ENCODE results near the gene CFAP141. TPM values are rescaled to one million over a fixed set of nuclear protein-coding genes. Genes with fewer than 3 reads are reported as not detected.

Gene CFAP141
- total RNA-seq, 2 experiments from 2014 or later, result not detected

- Mint-ChIP-seq H3K27me3 (ENCODE audit: low read depth) (peaks cover under 1% of the 10 kb centered on the region), H3K4me1 (ENCODE audit: low read depth) (peaks cover 51% of the 10 kb centered on the region), H3K9me3 (ENCODE audit: insufficient read depth) (no peaks in the 10 kb centered on the region), H3K4me3 (peak overlapping the region; percentile 99), H3K27ac (peak overlapping the region; percentile 100), H3K36me3 (ENCODE audit: low read depth) (peaks cover 52% of the 10 kb centered on the region)
- POLR2A ChIA-PET, result interaction anchor here (0.6 to 8.1 kb wide), 15 partner anchors 11 to 282 kb away, joined by 3 to 84 read pairs (median 5); partner anchors contain the start of genes RPS27 and UBAP2L
- peak; percentile 72 for ATAC-seq
- peak; percentile 92 for DNase-seq
- CTCF ChIA-PET, result interaction anchor here (1.4 to 3.6 kb wide), 6 partner anchors 17 to 215 kb away, joined by 3 to 23 read pairs (median 10); partner anchors contain the start of genes CREB3L4 and RAB13
Observed at GRCh38 chr1:154182344-154183045, 23.6 kb downstream of the CFAP141 start.

- H3K4me1 Mint-ChIP-seq (ENCODE audit: low read depth), result peaks cover 57% of the 10 kb centered on the region
Observed at GRCh38 chr1:154181944-154182343, 24.2 kb downstream of the CFAP141 start.

DNA sequence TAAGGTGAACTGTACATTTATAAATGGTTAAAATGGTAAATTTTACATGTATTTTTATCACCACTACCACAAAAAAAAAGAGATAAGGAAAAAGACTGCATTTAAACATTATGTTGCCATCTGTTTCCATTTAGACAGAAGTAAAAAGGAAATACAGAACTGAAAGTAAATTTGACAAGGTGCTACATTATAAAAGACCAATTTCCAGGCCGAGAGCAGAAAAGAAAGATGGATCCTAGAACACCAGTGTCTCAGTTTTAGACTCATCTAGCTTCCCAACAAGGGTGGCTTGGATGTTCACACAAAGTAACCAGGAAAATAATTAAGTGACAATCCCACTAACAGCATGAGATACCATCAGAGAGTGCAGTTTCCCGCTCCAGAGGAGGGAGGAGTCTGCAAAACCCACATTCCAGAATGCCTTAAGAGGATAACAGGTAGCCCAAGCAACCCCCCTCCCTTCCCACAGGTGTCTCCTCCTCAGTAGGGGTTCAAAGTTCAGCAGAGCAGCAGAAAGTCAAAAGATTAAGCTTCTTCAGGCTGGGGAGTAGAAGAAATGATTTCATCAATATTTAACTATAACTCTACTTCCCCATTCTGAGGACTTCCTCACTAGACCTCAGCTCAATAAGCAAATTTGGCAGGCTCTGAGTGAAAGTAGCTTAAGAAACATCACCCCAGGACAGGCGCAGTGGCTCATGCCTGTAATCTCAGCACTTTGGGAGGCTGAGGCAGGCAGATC, 26.0 kb downstream of the CFAP141 start:
- ChIA-PET CTCF (interaction anchor here (2.4 to 3.6 kb wide), 3 partner anchors 19 to 155 kb away, joined by 14 to 23 read pairs (median 18); no protein-coding TSS in a partner anchor), POLR2A (interaction anchor here (1.2 to 8.1 kb wide), 6 partner anchors 11 to 213 kb away, joined by 3 to 84 read pairs (median 8); partner anchors contain the start of genes ATP8B2, CREB3L4 and UBAP2L)
- H3K4me3 Mint-ChIP-seq, result peak overlapping the region; percentile 99
- no peaks in the 10 kb centered on the region for H3K27me3 Mint-ChIP-seq (ENCODE audit: low read depth)
- H3K9me3 Mint-ChIP-seq (ENCODE audit: insufficient read depth), result no peaks in the 10 kb centered on the region
- ATAC-seq (no peak), DNase-seq (no peak)
- H3K4me1 Mint-ChIP-seq (ENCODE audit: low read depth), result peaks cover 65% of the 10 kb centered on the region
- H3K36me3 Mint-ChIP-seq (ENCODE audit: low read depth), result peaks cover 71% of the 10 kb centered on the region
- peak overlapping the region; percentile 100 for H3K27ac Mint-ChIP-seq

More at GRCh38 chr1:154181944-154182343, 24.2 kb downstream of the CFAP141 start:
- no peaks in the 10 kb centered on the region for H3K27me3 Mint-ChIP-seq (ENCODE audit: low read depth)
- H3K9me3 Mint-ChIP-seq (ENCODE audit: insufficient read depth), result no peaks in the 10 kb centered on the region
- H3K4me3 Mint-ChIP-seq, result peak overlapping the region; percentile 99
- peak overlapping the region; percentile 100 for H3K27ac Mint-ChIP-seq
- ChIA-PET POLR2A (interaction anchor here (0.9 to 8.1 kb wide), 13 partner anchors 11 to 191 kb away, joined by 3 to 84 read pairs (median 5); partner anchors contain the start of genes RPS27 and UBAP2L), CTCF (interaction anchor here (1.4 to 3.6 kb wide), 6 partner anchors 17 to 214 kb away, joined by 3 to 23 read pairs (median 10); partner anchors contain the start of genes CREB3L4 and RAB13)
- DNase-seq, result no peak
- no peak for ATAC-seq
- H3K36me3 Mint-ChIP-seq (ENCODE audit: low read depth), result peaks cover 58% of the 10 kb centered on the region

GRCh38 chr1:154178911-154179811, 27.0 kb downstream of the CFAP141 start:
- H3K9me3 Mint-ChIP-seq (ENCODE audit: insufficient read depth), result no peaks in the 10 kb centered on the region

DNA sequence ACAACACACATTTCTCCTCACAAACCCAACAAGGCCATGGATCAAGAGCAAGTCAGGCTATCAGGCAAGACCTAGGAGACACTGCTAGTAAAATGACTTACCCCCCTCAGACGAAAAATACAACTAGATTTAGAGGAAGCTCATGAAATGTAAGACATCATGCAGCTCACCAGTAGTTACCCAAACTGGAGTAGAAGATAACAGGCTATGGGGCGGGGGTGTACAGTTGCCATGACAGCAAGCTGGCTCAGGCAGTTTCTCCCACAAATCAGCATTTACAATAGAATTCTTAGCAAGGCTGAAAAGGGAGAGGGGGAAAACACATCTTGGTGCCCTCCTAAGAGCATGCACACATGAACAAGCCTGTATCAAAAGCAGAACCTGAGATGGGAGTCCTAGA, 28.1 kb downstream of the CFAP141 start:
- ChIA-PET CTCF (interaction anchor here (0.6 to 3.4 kb wide), 9 partner anchors 20 to 369 kb away, joined by 3 to 11 read pairs (median 4); no protein-coding TSS in a partner anchor), POLR2A (interaction anchor here (0.9 to 8.1 kb wide), 6 partner anchors 9 to 188 kb away, joined by 3 to 84 read pairs (median 4); no protein-coding TSS in a partner anchor)
- ATAC-seq (no peak), DNase-seq (no peak)
- H3K36me3 Mint-ChIP-seq (ENCODE audit: low read depth), result peaks cover 79% of the 10 kb centered on the region
- peaks cover 61% of the 10 kb centered on the region for H3K4me1 Mint-ChIP-seq (ENCODE audit: low read depth)
- H3K27ac Mint-ChIP-seq, result peak overlapping the region; percentile 100
- H3K4me3 Mint-ChIP-seq, result peak overlapping the region; percentile 99
- no peaks in the 10 kb centered on the region for H3K9me3 Mint-ChIP-seq (ENCODE audit: insufficient read depth)
- no peaks in the 10 kb centered on the region for H3K27me3 Mint-ChIP-seq (ENCODE audit: low read depth)

More at GRCh38 chr1:154178911-154179811, 27.0 kb downstream of the CFAP141 start:
- Mint-ChIP-seq H3K36me3 (ENCODE audit: low read depth) (peaks cover 79% of the 10 kb centered on the region), H3K27ac (peak overlapping the region; percentile 100), H3K27me3 (ENCODE audit: low read depth) (no peaks in the 10 kb centered on the region), H3K4me1 (ENCODE audit: low read depth) (peaks cover 65% of the 10 kb centered on the region), H3K4me3 (peak overlapping the region; percentile 99)
- POLR2A ChIA-PET, result interaction anchor here (0.9 to 8.1 kb wide), 5 partner anchors 10 to 189 kb away, joined by 3 to 84 read pairs (median 3); no protein-coding TSS in a partner anchor
- CTCF ChIA-PET, result interaction anchor here (1.3 to 3.6 kb wide), 4 partner anchors 20 to 192 kb away, joined by 3 to 23 read pairs (median 9); no protein-coding TSS in a partner anchor
- ATAC-seq (no peak), DNase-seq (no peak)

GRCh38 chr1:154176337-154176736, 29.8 kb downstream of the CFAP141 start:
- peaks cover 70% of the 10 kb centered on the region for H3K4me1 Mint-ChIP-seq (ENCODE audit: low read depth)
- CTCF ChIA-PET, result interaction anchor here (0.9 to 3.4 kb wide), 3 partner anchors 11 to 158 kb away, joined by 3 to 11 read pairs (median 6); no protein-coding TSS in a partner anchor
- no peaks in the 10 kb centered on the region for H3K27me3 Mint-ChIP-seq (ENCODE audit: low read depth)
- H3K4me3 Mint-ChIP-seq, result no peak overlapping the region
- H3K9me3 Mint-ChIP-seq (ENCODE audit: insufficient read depth), result no peaks in the 10 kb centered on the region
- DNase-seq (no peak), ATAC-seq (no peak)
- peak overlapping the region; percentile 41 for H3K27ac Mint-ChIP-seq
- POLR2A ChIA-PET, result interaction anchor here (1.3 to 8.1 kb wide), 2 partner anchors 17 to 45 kb away, joined by 3 to 84 read pairs; no protein-coding TSS in a partner anchor
- H3K36me3 Mint-ChIP-seq (ENCODE audit: low read depth), result peaks cover 81% of the 10 kb centered on the region

DNA sequence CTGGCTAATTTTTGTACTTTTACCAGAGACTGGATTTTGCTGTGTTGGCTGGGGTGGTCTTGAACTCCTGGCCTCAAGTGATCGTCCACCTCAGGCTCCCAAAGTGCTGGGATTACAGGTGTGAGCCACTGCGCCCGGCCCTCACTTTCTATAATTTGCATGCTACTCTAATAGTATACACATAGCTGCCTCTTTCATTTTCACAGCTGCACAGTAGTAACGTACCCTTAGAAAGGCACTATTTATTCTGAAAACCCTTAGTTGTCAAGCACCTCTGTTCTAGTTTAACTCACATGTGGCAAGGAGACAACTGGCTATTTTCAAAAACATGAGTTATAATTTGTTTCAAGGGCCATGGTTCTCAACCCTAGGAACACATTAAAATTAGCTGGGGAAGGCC, 31.5 kb downstream of the CFAP141 start:
- no peak for ATAC-seq
- Mint-ChIP-seq H3K36me3 (ENCODE audit: low read depth) (peaks cover 82% of the 10 kb centered on the region), H3K4me1 (ENCODE audit: low read depth) (peaks cover 62% of the 10 kb centered on the region), H3K27ac (no peak overlapping the region), H3K4me3 (no peak overlapping the region), H3K9me3 (ENCODE audit: insufficient read depth) (no peaks in the 10 kb centered on the region), H3K27me3 (ENCODE audit: low read depth) (no peaks in the 10 kb centered on the region)
- no peak for DNase-seq
- POLR2A ChIA-PET, result interaction anchor here (1.3 kb wide), 1 partner anchor 184 kb away, joined by 3 read pairs; the partner anchor contains the start of gene RPS27
- CTCF ChIA-PET, result no interaction called here

DNA sequence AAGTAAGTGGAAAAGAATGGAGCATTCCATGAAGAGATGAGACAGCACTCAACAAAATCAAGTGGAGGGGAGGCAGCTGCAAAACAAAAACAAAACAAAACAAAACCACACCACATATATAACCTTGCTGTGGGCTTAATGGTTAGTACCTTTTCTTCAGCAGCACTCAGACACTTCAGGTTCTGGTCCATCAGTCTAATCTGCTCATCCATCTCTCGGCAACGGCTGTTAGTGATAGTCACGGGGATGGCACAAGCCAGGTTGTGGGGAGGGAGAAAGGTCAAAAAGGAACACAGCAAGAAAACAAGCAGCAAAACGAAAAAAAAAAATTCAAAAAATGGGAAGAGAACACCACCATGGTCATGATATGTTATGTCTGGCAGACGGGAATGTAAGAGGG, 34.3 kb downstream of the CFAP141 start:
- H3K9me3 Mint-ChIP-seq (ENCODE audit: insufficient read depth), result no peaks in the 10 kb centered on the region

GRCh38 chr1:154171223-154171583, 34.9 kb downstream of the CFAP141 start:
- DNase-seq (no peak), ATAC-seq (peak; percentile 21)
- H3K9me3 Mint-ChIP-seq (ENCODE audit: insufficient read depth), result no peaks in the 10 kb centered on the region
- H3K27me3 Mint-ChIP-seq (ENCODE audit: low read depth), result no peaks in the 10 kb centered on the region
- CTCF ChIA-PET, result no interaction called here
- POLR2A ChIA-PET, result interaction anchor here (1.3 to 3.1 kb wide), 2 partner anchors 11 to 12 kb away, joined by 8 to 17 read pairs; no protein-coding TSS in a partner anchor
- no peak overlapping the region for H3K4me3 Mint-ChIP-seq
- H3K4me1 Mint-ChIP-seq (ENCODE audit: low read depth), result peaks cover 38% of the 10 kb centered on the region
- no peak overlapping the region for H3K27ac Mint-ChIP-seq
- peaks cover 79% of the 10 kb centered on the region for H3K36me3 Mint-ChIP-seq (ENCODE audit: low read depth)

More for the DNA sequence above, 34.3 kb downstream of the CFAP141 start:
- DNase-seq (no peak), ATAC-seq (no peak)
- Mint-ChIP-seq H3K36me3 (ENCODE audit: low read depth) (peaks cover 76% of the 10 kb centered on the region), H3K4me3 (no peak overlapping the region), H3K4me1 (ENCODE audit: low read depth) (peaks cover 40% of the 10 kb centered on the region), H3K27ac (no peak overlapping the region), H3K27me3 (ENCODE audit: low read depth) (no peaks in the 10 kb centered on the region)
- POLR2A ChIA-PET, result no interaction called here
- CTCF ChIA-PET, result no interaction called here

DNA sequence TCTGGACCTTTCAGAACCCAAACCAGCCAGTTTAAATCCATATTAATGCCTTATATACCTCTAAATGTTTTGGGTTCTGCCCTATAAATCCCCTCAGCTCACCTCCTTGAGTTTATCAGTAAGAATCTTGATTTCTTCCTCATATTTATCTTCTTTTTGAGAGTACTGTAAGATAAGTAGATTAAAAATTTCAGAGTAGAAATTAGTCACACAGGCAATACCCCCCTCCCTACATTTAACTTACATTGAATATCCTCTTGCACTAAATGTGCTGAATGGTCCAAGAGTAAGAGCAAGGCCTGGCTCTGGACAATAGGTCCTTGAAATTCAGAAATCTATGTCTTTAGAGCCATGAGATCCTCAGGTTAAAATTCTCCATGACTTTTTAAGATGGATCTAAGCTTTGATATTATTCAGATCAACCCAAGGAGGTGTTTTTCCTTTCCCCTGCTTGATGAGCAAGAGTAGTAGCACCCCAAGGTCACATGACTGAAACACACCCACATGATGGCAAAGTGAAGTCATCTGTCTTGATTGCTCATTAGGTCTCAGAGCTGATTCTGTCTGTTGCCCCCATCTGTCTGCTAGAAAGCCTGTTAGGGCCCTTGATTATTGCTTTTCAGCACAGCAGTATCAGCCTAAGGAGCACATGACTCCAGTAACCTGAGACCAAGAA, 35.4 kb downstream of the CFAP141 start:
- Mint-ChIP-seq H3K4me3 (no peak overlapping the region), H3K27ac (peak overlapping the region; percentile 43), H3K4me1 (ENCODE audit: low read depth) (peaks cover 34% of the 10 kb centered on the region), H3K27me3 (ENCODE audit: low read depth) (no peaks in the 10 kb centered on the region), H3K36me3 (ENCODE audit: low read depth) (peaks cover 79% of the 10 kb centered on the region), H3K9me3 (ENCODE audit: insufficient read depth) (no peaks in the 10 kb centered on the region)
- POLR2A ChIA-PET, result interaction anchor here (1.3 to 3.7 kb wide), 3 partner anchors 9 to 12 kb away, joined by 8 to 17 read pairs (median 12); no protein-coding TSS in a partner anchor
- peak; percentile 50 for ATAC-seq
- CTCF ChIA-PET, result no interaction called here
- no peak for DNase-seq
